ENCODE measurements around the gene SPRN. TPM values are rescaled to one million over a fixed set of nuclear protein-coding genes. Genes with fewer than 3 reads are reported as not detected.

SPRN gene
- total RNA-seq, 1 donor from 2014 or later: not detected

Other genes with a start within 250 kb of the SPRN start
- not detected in 2 replicates for gene UTF1, start 194.4 kb downstream of the SPRN start, total RNA-seq
- not detected in 2 replicates for gene VENTX, start 186.8 kb downstream of the SPRN start, total RNA-seq
- 0.13 TPM in 2 replicates for gene ADAM8, start 147.8 kb downstream of the SPRN start, total RNA-seq
- gene TUBGCP2, start 115.8 kb downstream of the SPRN start, total RNA-seq: 29.5 and 44.8 TPM in 2 replicates
- 21.5 and 23.7 TPM in 2 replicates for gene ZNF511, start 115.7 kb downstream of the SPRN start, total RNA-seq
- gene CALY, start 87.7 kb downstream of the SPRN start, total RNA-seq: not detected in 2 replicates
- gene PRAP1, start 77.3 kb downstream of the SPRN start, total RNA-seq: not detected in 2 replicates
- 23.4 and 24.0 TPM in 2 replicates for gene FUOM, start 66.6 kb downstream of the SPRN start, total RNA-seq
- 72.3 and 75.7 TPM in 2 replicates for gene ECHS1, start 51.3 kb downstream of the SPRN start, total RNA-seq
- 3.1 and 6.6 TPM in 2 replicates for gene PAOX, start 45.4 kb downstream of the SPRN start, total RNA-seq
- 37.1 and 43.2 TPM in 2 replicates for gene MTG1, start 30.5 kb downstream of the SPRN start, total RNA-seq
- gene SCART1, start 29.3 kb upstream of the SPRN start, total RNA-seq: 0.26 and 0.76 TPM in 2 replicates
- gene CYP2E1, start 102.7 kb upstream of the SPRN start, total RNA-seq: 0.13 TPM in 1 of 2 replicates, not detected in the other
- gene SYCE1, start 141.0 kb upstream of the SPRN start, total RNA-seq: under 0.01 TPM in 1 of 2 replicates, not detected in the other
- not detected in 2 replicates for gene FRG2B, start 202.2 kb upstream of the SPRN start, total RNA-seq

All from dermis microvascular lymphatic vessel endothelial cell (primary cell).